ENCODE measurements around the gene DLGAP1.

DNA sequence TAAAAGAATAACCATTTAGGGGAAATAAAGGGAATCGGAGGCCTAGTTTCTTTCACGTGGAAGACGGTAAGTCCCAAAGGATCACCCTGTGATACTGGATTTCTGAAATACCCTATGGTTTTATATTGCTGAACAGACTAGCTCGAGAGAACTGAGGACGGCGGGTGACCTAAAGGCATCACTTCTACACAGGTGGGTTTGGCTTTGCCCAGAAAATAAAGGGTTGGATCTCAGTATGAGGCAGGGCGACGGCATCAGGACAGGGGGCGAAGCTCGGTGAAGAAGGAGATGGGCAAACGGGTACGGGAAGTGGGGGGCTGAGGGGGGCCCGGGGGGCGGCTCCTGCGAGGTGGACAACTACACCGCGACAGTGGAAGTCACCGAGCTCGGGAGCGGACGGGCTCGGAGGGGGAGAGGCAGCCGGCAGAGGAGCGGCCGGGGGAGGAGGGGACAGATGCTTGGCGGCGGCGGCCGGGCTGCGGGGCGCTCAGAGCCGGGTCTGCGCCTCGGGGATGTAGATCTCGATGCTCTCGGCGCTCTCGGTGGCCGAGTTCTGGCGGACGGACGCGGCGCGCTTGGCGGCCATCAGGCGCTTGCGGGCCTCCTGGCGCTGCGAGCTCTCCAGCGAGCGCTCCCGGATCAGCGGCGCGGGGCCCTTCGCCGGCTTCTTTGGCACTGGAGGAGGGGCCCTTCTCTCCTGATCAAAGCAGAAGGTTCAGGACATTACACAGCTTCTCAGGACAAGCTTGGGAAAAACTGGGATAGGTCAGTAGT, 956.2 kb downstream of the DLGAP1 start:
- TF ChIP-seq, protein P1, sequence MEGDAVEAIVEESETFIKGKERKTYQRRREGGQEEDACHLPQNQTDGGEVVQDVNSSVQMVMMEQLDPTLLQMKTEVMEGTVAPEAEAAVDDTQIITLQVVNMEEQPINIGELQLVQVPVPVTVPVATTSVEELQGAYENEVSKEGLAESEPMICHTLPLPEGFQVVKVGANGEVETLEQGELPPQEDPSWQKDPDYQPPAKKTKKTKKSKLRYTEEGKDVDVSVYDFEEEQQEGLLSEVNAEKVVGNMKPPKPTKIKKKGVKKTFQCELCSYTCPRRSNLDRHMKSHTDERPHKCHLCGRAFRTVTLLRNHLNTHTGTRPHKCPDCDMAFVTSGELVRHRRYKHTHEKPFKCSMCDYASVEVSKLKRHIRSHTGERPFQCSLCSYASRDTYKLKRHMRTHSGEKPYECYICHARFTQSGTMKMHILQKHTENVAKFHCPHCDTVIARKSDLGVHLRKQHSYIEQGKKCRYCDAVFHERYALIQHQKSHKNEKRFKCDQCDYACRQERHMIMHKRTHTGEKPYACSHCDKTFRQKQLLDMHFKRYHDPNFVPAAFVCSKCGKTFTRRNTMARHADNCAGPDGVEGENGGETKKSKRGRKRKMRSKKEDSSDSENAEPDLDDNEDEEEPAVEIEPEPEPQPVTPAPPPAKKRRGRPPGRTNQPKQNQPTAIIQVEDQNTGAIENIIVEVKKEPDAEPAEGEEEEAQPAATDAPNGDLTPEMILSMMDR (IDR thresholded peaks at IDR 0.05): no peak
- TF ChIP-seq POLR2A (IDR thresholded peaks at IDR 0.05): no peak

Data from testis (tissue), 2 donors.